DOHH2 (cell line): ENCODE data around the gene HTR4.

Experiments used
- H3F3A ChIP-seq: fragments of 200-600 bp; sonication (generic), shearing (Covaris generic); 2 replicates; pipeline ENCODE4 v1.6.0; 2016; ENCODE audit warnings: antibody characterized with exemption, mild to moderate bottlenecking; ENCODE audit not compliant: control insufficient read depth, insufficient read depth
- H3K27ac ChIP-seq: fragments of 200-600 bp; sonication (generic); 2 replicates; pipeline ENCODE4 v1.5.1; 2014; ENCODE audit warnings: low read depth, mild to moderate bottlenecking, low read length, moderate library complexity
- H3K27me3 ChIP-seq: fragments of 200-600 bp; sonication (generic); 2 replicates; pipeline ENCODE4 v1.6.1; 2014; ENCODE audit warnings: mild to moderate bottlenecking, low read length, mixed read lengths; ENCODE audit not compliant: control insufficient read depth
- H3K36me3 ChIP-seq: fragments of 200-600 bp; sonication (generic); 2 replicates; pipeline ENCODE4 v1.6.1; 2014; ENCODE audit warnings: mild to moderate bottlenecking, low read length, moderate library complexity, mixed read lengths; ENCODE audit not compliant: control insufficient read depth
- H3K4me1 ChIP-seq: fragments of 200-600 bp; sonication (generic); 2 replicates; pipeline ENCODE4 v1.6.1; 2014; ENCODE audit warnings: mild to moderate bottlenecking, low read length, mixed read lengths; ENCODE audit not compliant: control insufficient read depth
- H3K4me2 ChIP-seq: fragments of 200-600 bp; sonication (generic); 2 replicates; pipeline ENCODE4 v1.6.0; 2014; ENCODE audit warnings: mild to moderate bottlenecking, low read length, moderate library complexity
- H3K4me3 ChIP-seq: fragments of 200-600 bp; sonication (generic); 2 replicates; pipeline ENCODE4 v1.5.1; 2014; ENCODE audit warnings: mild to moderate bottlenecking, low read length, mixed read lengths
- H3K79me2 ChIP-seq: fragments of 200-600 bp; sonication (generic); 2 replicates; pipeline ENCODE4 v1.6.1; 2014; ENCODE audit warnings: mild to moderate bottlenecking, low read length, mixed read lengths; ENCODE audit not compliant: control insufficient read depth
- H3K9me2 ChIP-seq: fragments of 200-600 bp; sonication (generic); replicated peaks from 2 replicates; pipeline ENCODE4 v1.6.1; 2014; ENCODE audit warnings: mild to moderate bottlenecking, low read length, mixed read lengths; ENCODE audit not compliant: control insufficient read depth
- H3K9me3 ChIP-seq: fragments of 200-600 bp; sonication (generic); 2 replicates; pipeline ENCODE4 v1.6.1; 2014; ENCODE audit warnings: antibody characterized with exemption, low read length, mixed read lengths; ENCODE audit not compliant: control insufficient read depth, insufficient read depth
- H4K20me1 ChIP-seq: fragments of 200-600 bp; sonication (generic); 2 replicates; pipeline ENCODE4 v1.6.0; 2014; ENCODE audit warnings: low read depth, mild to moderate bottlenecking, antibody characterized with exemption, low read length, moderate library complexity; ENCODE audit not compliant: control insufficient read depth, insufficient read depth
- EZH2phosphoT487 ChIP-seq: fragments of 200-600 bp; sonication (generic); IDR thresholded peaks from 2 replicates; pipeline ENCODE4 v1.6.1; 2017; ENCODE audit warnings: borderline replicate concordance, mild to moderate bottlenecking, antibody characterized with exemption, low read length, moderate library complexity, mixed read lengths
- TF ChIP-seq, protein P1 (sequence below): fragments of 200-600 bp; sonication (generic); IDR thresholded peaks from one replicate; pipeline ENCODE4 v1.5.1; 2014; ENCODE audit warnings: antibody characterized with exemption, mild to moderate bottlenecking, low read depth, low read length; ENCODE audit not compliant: poor library complexity, severe bottlenecking

The HTR4 gene

DNA sequence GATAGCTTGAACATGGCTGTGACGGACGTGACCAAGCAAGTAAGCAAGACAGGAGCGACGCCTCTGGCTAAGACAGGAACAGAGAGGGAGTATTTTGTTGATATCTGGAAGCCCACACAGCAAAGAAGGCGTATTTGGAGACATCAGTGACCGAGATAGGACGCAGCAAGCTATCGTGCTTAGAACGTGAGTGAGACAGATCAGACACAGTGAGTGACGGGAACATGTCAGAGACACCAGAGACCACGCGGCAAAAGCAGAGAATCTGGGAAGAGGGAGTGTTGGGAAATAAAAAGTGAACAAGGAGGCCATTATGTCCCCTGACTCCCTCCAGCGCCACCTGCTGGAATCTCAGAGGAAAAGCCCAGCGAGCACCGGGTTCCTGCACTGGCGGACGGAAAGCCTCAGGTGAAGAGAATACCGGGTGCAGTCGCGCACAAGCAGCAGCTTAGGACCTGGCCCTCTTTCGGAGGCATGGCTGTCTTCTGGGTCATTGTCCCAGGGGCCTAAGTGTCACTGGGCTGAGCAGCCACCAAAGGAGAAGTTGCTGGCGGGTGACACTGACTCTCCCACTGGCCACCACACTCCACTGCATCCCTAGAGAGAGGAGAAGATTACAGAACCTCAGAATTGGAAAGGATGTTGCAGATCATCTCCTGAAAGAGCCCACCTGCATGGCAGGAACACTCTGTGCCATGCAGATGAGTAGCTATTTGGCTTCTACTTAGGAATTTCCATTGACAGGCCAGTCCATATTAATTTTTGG lies 171.4 kb downstream of the HTR4 start:
- Histone ChIP-seq H3K36me3 (no peaks in the 10 kb centered on the region), H3F3A (no peaks in the 10 kb centered on the region), H3K9me2 (no peaks in the 10 kb centered on the region), H4K20me1 (no peaks in the 10 kb centered on the region), H3K27ac (no peak overlapping the region), H3K4me2 (peak overlapping the region; percentile 34), H3K27me3 (peaks cover 13% of the 10 kb centered on the region), H3K4me1 (no peaks in the 10 kb centered on the region), H3K9me3 (no peaks in the 10 kb centered on the region), H3K4me3 (no peak overlapping the region), H3K79me2 (no peaks in the 10 kb centered on the region)
- TF ChIP-seq, protein P1, sequence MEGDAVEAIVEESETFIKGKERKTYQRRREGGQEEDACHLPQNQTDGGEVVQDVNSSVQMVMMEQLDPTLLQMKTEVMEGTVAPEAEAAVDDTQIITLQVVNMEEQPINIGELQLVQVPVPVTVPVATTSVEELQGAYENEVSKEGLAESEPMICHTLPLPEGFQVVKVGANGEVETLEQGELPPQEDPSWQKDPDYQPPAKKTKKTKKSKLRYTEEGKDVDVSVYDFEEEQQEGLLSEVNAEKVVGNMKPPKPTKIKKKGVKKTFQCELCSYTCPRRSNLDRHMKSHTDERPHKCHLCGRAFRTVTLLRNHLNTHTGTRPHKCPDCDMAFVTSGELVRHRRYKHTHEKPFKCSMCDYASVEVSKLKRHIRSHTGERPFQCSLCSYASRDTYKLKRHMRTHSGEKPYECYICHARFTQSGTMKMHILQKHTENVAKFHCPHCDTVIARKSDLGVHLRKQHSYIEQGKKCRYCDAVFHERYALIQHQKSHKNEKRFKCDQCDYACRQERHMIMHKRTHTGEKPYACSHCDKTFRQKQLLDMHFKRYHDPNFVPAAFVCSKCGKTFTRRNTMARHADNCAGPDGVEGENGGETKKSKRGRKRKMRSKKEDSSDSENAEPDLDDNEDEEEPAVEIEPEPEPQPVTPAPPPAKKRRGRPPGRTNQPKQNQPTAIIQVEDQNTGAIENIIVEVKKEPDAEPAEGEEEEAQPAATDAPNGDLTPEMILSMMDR: peak; percentile 91
- no peak for TF ChIP-seq EZH2phosphoT487

DNA sequence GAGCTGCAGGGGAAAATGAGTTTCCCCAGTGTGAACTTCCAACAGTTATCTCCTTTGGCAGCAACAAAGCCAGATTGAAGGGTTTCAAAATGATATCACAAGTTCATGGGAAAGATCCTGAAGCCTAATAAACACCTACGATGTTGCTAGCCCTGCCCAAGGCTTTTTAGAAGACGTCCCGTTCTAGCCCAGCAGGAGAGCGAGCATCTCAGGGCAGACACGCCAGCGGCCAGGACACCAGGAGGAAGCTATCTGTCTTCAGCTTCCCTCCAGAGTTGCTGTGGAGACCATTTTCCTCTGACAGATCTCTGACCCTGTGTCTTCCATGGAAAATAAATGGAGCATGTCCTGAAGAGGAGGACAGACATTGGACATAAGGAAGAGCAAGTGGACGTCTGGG lies 172.1 kb downstream of the HTR4 start:
- H3K79me2 ChIP-seq: no peaks in the 10 kb centered on the region
- H3K27me3 ChIP-seq: peaks cover 16% of the 10 kb centered on the region
- no peak for TF ChIP-seq EZH2phosphoT487
- TF ChIP-seq, protein P1: no peak
- H3K4me1 ChIP-seq: no peaks in the 10 kb centered on the region
- H3K4me2 ChIP-seq: no peak overlapping the region
- no peaks in the 10 kb centered on the region for H3K36me3 ChIP-seq
- H3F3A ChIP-seq: no peaks in the 10 kb centered on the region
- H3K27ac ChIP-seq: no peak overlapping the region
- H3K9me3 ChIP-seq: no peaks in the 10 kb centered on the region
- H4K20me1 ChIP-seq: no peaks in the 10 kb centered on the region
- H3K9me2 ChIP-seq: no peaks in the 10 kb centered on the region
- no peak overlapping the region for H3K4me3 ChIP-seq

DNA sequence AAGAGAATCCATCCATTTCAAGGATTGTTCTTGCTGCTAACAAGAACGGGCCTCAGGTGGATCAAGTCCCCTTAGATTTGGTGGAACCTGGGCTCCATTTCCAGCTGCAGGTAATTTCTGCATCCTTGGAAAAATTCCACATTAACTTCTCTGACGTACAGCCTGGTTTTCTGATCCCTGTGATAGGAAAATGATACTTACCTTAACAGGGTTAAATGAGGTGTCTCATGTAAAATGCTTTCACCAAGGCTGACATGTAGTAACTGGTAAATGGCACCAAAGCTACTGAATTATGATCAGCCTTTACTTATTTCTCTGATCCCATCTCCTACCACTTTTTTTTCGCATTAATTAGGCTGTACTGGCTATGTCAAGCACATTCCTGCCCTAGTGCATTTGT lies 176.9 kb downstream of the HTR4 start:
- Histone ChIP-seq H3F3A (no peaks in the 10 kb centered on the region), H3K36me3 (no peaks in the 10 kb centered on the region), H3K27ac (no peak overlapping the region), H3K27me3 (peaks cover 22% of the 10 kb centered on the region), H3K79me2 (no peaks in the 10 kb centered on the region), H3K9me3 (no peaks in the 10 kb centered on the region), H3K4me2 (no peak overlapping the region), H3K4me3 (no peak overlapping the region), H4K20me1 (no peaks in the 10 kb centered on the region), H3K4me1 (no peaks in the 10 kb centered on the region), H3K9me2 (no peaks in the 10 kb centered on the region)
- TF ChIP-seq EZH2phosphoT487: no peak
- TF ChIP-seq, protein P1: no peak
